HEK293 (cell line): Measurements from ENCODE around the gene HYOU1.

Experiments used
- FEZF1 ChIP-seq: fragments of 450-650 bp; formaldehyde crosslinking; IDR thresholded peaks from 2 replicates; pipeline ENCODE4 v1.5.1; 2016; ENCODE audit warnings: missing biosample characterization, missing genetic modification characterization
- KLF8 ChIP-seq: fragments of 450-650 bp; formaldehyde crosslinking; IDR thresholded peaks from 2 replicates; pipeline ENCODE4 v1.5.1; 2016; ENCODE audit warnings: missing biosample characterization, missing genetic modification characterization
- KLF9 ChIP-seq: fragments of 450-650 bp; formaldehyde crosslinking; IDR thresholded peaks from 2 replicates; pipeline ENCODE4 v1.5.1; 2016; ENCODE audit warnings: missing biosample characterization, missing genetic modification characterization, low read depth
- PBX3 ChIP-seq: sonication (generic); formaldehyde crosslinking; IDR thresholded peaks from 2 replicates; pipeline ENCODE4 v1.8.1; 2022; ENCODE audit warnings: mild to moderate bottlenecking, moderate library complexity, missing genetic modification reagents
- SP3 ChIP-seq: fragments of 450-650 bp; formaldehyde crosslinking; IDR thresholded peaks from 2 replicates; pipeline ENCODE4 v1.5.1; 2016; ENCODE audit warnings: missing biosample characterization, missing genetic modification characterization
- YY2 ChIP-seq: fragments of 450-650 bp; formaldehyde crosslinking; IDR thresholded peaks from 2 replicates; pipeline ENCODE4 v1.5.1; 2016; ENCODE audit warnings: missing biosample characterization, missing genetic modification characterization
- ZBTB7A ChIP-seq: fragments of 450-650 bp; formaldehyde crosslinking; IDR thresholded peaks from 2 replicates; pipeline ENCODE4 v1.5.1; 2016; ENCODE audit warnings: low read depth, missing biosample characterization, missing genetic modification characterization
- ZNF112 ChIP-seq: fragments of 450-650 bp; formaldehyde crosslinking; IDR thresholded peaks from 2 replicates; pipeline ENCODE4 v1.5.0; 2017; ENCODE audit warnings: missing biosample characterization, missing genetic modification characterization
- ZNF133 ChIP-seq: fragments of 450-650 bp; formaldehyde crosslinking; IDR thresholded peaks from 2 replicates; pipeline ENCODE4 v1.5.1; 2016; ENCODE audit warnings: missing biosample characterization, missing genetic modification characterization
- ZNF155 ChIP-seq: fragments of 450-650 bp; formaldehyde crosslinking; IDR thresholded peaks from 2 replicates; pipeline ENCODE4 v1.5.1; 2016; ENCODE audit warnings: missing biosample characterization, missing genetic modification characterization
- ZNF19 ChIP-seq: fragments of 450-650 bp; formaldehyde crosslinking; IDR thresholded peaks from 2 replicates; pipeline ENCODE4; 2016; ENCODE audit warnings: missing biosample characterization, missing genetic modification characterization, low read depth
- ZNF266 ChIP-seq: fragments of 450-650 bp; formaldehyde crosslinking; IDR thresholded peaks from 2 replicates; pipeline ENCODE4 v1.5.1; 2016; ENCODE audit warnings: missing biosample characterization, missing genetic modification characterization, low read depth
- ZNF311 ChIP-seq: fragments of 450-650 bp; formaldehyde crosslinking; IDR thresholded peaks from 2 replicates; pipeline ENCODE4 v1.5.1; 2017; ENCODE audit warnings: missing biosample characterization, missing genetic modification characterization, borderline replicate concordance
- ZNF394 ChIP-seq: fragments of 450-650 bp; formaldehyde crosslinking; IDR thresholded peaks from 2 replicates; pipeline ENCODE4 v1.5.1; 2016; ENCODE audit warnings: missing biosample characterization, missing genetic modification characterization, mild to moderate bottlenecking, moderate library complexity, borderline replicate concordance
- ZNF518A ChIP-seq: fragments of 450-650 bp; formaldehyde crosslinking; conservative IDR thresholded peaks from 2 replicates; pipeline ENCODE4 v1.5.1; 2016; ENCODE audit warnings: low read depth, missing biosample characterization, missing genetic modification characterization
- ZNF549 ChIP-seq: fragments of 450-650 bp; IDR thresholded peaks from 2 replicates; pipeline ENCODE4 v1.5.1; 2018; ENCODE audit warnings: missing biosample characterization, missing genetic modification characterization, mild to moderate bottlenecking, inconsistent platforms, moderate library complexity
- ZNF560 ChIP-seq: fragments of 450-650 bp; formaldehyde crosslinking; IDR thresholded peaks from 2 replicates; pipeline ENCODE4 v1.5.1; 2017; ENCODE audit warnings: missing biosample characterization, missing genetic modification characterization, borderline replicate concordance
- ZNF596 ChIP-seq: fragments of 450-650 bp; IDR thresholded peaks from 2 replicates; pipeline ENCODE4 v1.5.0; 2018; ENCODE audit warnings: missing biosample characterization, mild to moderate bottlenecking, missing genetic modification characterization, moderate library complexity
- ZNF629 ChIP-seq: fragments of 450-650 bp; formaldehyde crosslinking; IDR thresholded peaks from 2 replicates; pipeline ENCODE4 v1.5.1; 2017; ENCODE audit warnings: missing biosample characterization, missing genetic modification characterization
- ZNF747 ChIP-seq: fragments of 450-650 bp; formaldehyde crosslinking; IDR thresholded peaks from 2 replicates; pipeline ENCODE4 v1.5.1; 2016; ENCODE audit warnings: missing biosample characterization, missing genetic modification characterization
- ZNF76 ChIP-seq: fragments of 450-650 bp; formaldehyde crosslinking; IDR thresholded peaks from 2 replicates; pipeline ENCODE4; 2016; ENCODE audit warnings: low read depth, missing biosample characterization, missing genetic modification characterization, borderline replicate concordance
- ZNF837 ChIP-seq: fragments of 450-650 bp; formaldehyde crosslinking; IDR thresholded peaks from 2 replicates; pipeline ENCODE4 v1.5.1; 2016; ENCODE audit warnings: missing biosample characterization, missing genetic modification characterization
- ZSCAN30 ChIP-seq: fragments of 450-650 bp; IDR thresholded peaks from 2 replicates; pipeline ENCODE4 v1.5.1; 2018; ENCODE audit warnings: missing biosample characterization, mild to moderate bottlenecking, missing genetic modification characterization, moderate library complexity
- TF ChIP-seq, protein P1 (sequence below): fragments of 450-650 bp; formaldehyde crosslinking; IDR thresholded peaks from 2 replicates; pipeline ENCODE4 v1.5.1; 2016; ENCODE audit warnings: missing biosample characterization, missing genetic modification characterization
- TF ChIP-seq, protein P2 (sequence below): fragments of 450-650 bp; formaldehyde crosslinking; IDR thresholded peaks from 2 replicates; pipeline ENCODE4 v1.5.1; 2016; ENCODE audit warnings: missing biosample characterization, missing genetic modification characterization
- TF ChIP-seq, protein P3 (sequence below): fragments of 450-650 bp; formaldehyde crosslinking; conservative IDR thresholded peaks from 2 replicates; pipeline ENCODE4 v1.5.1; 2016; ENCODE audit warnings: low read depth, missing biosample characterization, missing genetic modification characterization
- TF ChIP-seq, protein P4 (sequence below): fragments of 450-650 bp; IDR thresholded peaks from 2 replicates; pipeline ENCODE4 v1.5.1; 2018; ENCODE audit warnings: missing biosample characterization, missing genetic modification characterization

HYOU1 gene

GRCh38 chr11:119018074-119018938 is 38.7 kb downstream of the HYOU1 start, which contains the start of the genes RPS25 and TRAPPC4 (continued):
- TF ChIP-seq, protein P1, sequence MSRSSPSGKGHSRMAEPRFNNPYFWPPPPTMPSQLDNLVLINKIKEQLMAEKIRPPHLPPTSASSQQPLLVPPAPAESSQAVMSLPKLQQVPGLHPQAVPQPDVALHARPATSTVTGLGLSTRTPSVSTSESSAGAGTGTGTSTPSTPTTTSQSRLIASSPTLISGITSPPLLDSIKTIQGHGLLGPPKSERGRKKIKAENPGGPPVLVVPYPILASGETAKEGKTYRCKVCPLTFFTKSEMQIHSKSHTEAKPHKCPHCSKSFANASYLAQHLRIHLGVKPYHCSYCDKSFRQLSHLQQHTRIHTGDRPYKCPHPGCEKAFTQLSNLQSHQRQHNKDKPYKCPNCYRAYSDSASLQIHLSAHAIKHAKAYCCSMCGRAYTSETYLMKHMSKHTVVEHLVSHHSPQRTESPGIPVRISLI (tag by site-specific recombination): no peak
- TF ChIP-seq ZNF549 (tag by site-specific recombination): no peak
- TF ChIP-seq PBX3 (CRISPR knock-in tag): no peak
- TF ChIP-seq ZNF560: no peak
- TF ChIP-seq ZNF133 (tag by site-specific recombination): no peak
- TF ChIP-seq ZNF518A (tag by site-specific recombination): peak; percentile 91
- no peak for TF ChIP-seq ZNF394
- peak; percentile 29; the same call in 1 of the 2 replicates for TF ChIP-seq KLF9 (tag by site-specific recombination)
- TF ChIP-seq, protein P2, sequence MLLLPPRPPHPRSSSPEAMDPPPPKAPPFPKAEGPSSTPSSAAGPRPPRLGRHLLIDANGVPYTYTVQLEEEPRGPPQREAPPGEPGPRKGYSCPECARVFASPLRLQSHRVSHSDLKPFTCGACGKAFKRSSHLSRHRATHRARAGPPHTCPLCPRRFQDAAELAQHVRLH: peak; percentile 99
- TF ChIP-seq SP3 (tag by site-specific recombination): peak; percentile 88
- TF ChIP-seq ZNF629 (tag by site-specific recombination): peak; percentile 97
- TF ChIP-seq YY2 (tag by site-specific recombination): 0 out of 2 replicates have a peak, but pooled peaks have one; percentile 55
- no peak for TF ChIP-seq ZNF747 (tag by site-specific recombination)
- no peak for TF ChIP-seq ZNF311
- 0 out of 2 replicates have a peak, but pooled peaks have one; percentile 16 for TF ChIP-seq ZBTB7A (tag by site-specific recombination)
- no peak for TF ChIP-seq ZNF112 (tag by site-specific recombination)
- TF ChIP-seq KLF8 (tag by site-specific recombination): peak; percentile 54
- TF ChIP-seq, protein P3, sequence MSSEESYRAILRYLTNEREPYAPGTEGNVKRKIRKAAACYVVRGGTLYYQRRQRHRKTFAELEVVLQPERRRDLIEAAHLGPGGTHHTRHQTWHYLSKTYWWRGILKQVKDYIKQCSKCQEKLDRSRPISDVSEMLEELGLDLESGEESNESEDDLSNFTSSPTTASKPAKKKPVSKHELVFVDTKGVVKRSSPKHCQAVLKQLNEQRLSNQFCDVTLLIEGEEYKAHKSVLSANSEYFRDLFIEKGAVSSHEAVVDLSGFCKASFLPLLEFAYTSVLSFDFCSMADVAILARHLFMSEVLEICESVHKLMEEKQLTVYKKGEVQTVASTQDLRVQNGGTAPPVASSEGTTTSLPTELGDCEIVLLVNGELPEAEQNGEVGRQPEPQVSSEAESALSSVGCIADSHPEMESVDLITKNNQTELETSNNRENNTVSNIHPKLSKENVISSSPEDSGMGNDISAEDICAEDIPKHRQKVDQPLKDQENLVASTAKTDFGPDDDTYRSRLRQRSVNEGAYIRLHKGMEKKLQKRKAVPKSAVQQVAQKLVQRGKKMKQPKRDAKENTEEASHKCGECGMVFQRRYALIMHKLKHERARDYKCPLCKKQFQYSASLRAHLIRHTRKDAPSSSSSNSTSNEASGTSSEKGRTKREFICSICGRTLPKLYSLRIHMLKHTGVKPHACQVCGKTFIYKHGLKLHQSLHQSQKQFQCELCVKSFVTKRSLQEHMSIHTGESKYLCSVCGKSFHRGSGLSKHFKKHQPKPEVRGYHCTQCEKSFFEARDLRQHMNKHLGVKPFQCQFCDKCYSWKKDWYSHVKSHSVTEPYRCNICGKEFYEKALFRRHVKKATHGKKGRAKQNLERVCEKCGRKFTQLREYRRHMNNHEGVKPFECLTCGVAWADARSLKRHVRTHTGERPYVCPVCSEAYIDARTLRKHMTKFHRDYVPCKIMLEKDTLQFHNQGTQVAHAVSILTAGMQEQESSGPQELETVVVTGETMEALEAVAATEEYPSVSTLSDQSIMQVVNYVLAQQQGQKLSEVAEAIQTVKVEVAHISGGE (tag by site-specific recombination): peak; percentile 98
- peak; percentile 49; the same call in 1 of the 2 replicates for TF ChIP-seq FEZF1
- TF ChIP-seq ZNF155 (tag by site-specific recombination): no peak
- peak; percentile 76 for TF ChIP-seq ZNF76 (tag by site-specific recombination)
- TF ChIP-seq, protein P4, sequence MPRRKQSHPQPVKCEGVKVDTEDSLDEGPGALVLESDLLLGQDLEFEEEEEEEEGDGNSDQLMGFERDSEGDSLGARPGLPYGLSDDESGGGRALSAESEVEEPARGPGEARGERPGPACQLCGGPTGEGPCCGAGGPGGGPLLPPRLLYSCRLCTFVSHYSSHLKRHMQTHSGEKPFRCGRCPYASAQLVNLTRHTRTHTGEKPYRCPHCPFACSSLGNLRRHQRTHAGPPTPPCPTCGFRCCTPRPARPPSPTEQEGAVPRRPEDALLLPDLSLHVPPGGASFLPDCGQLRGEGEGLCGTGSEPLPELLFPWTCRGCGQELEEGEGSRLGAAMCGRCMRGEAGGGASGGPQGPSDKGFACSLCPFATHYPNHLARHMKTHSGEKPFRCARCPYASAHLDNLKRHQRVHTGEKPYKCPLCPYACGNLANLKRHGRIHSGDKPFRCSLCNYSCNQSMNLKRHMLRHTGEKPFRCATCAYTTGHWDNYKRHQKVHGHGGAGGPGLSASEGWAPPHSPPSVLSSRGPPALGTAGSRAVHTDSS (tag by site-specific recombination): peak; percentile 94
- TF ChIP-seq ZNF266: no peak
- TF ChIP-seq ZSCAN30 (tag by site-specific recombination): no peak
- no peak for TF ChIP-seq ZNF19 (tag by site-specific recombination)
- TF ChIP-seq ZNF837 (tag by site-specific recombination): no peak
- no peak for TF ChIP-seq ZNF596
